ENCODE results near the gene LSS. TPM values are rescaled to one million over a fixed set of nuclear protein-coding genes. Genes with fewer than 3 reads are reported as not detected.

Gene LSS
- total and polyA plus RNA-seq, 2 donors (not counting 3 experiments of a cell fraction or from before 2014, with no cell fraction given): 120 to 141 TPM

- H3K9me1 ChIP-seq (replicated peaks; ENCODE audit: control insufficient read depth, extremely low read depth, insufficient read depth, low read length): no peaks in the 10 kb centered on the region
- intact Hi-C loops (cut with micrococcal nuclease) (no loop called here), dilution Hi-C loops (cut with MboI; ENCODE audit: extremely low pct_ligation_motif_present, low sequenced_read_pairs) (no loop called here)
- BruUV-seq (replicated peaks): no TSS peak
- no peaks in the 10 kb centered on the region for H4K20me1 ChIP-seq (replicated peaks; ENCODE audit: control insufficient read depth, extremely low read depth, insufficient read depth, low read length)
- no peaks in the 10 kb centered on the region for H3K79me2 ChIP-seq (ENCODE audit: control insufficient read depth, insufficient read depth, low read length)
- no peak overlapping the region for H2AFZ ChIP-seq (ENCODE audit: low read depth, low read length)
- TF ChIP-seq JUN (IDR thresholded peaks at IDR 0.05; ENCODE audit: borderline replicate concordance, insufficient read depth, insufficient read length, low read depth): no peak
- no peak for TF ChIP-seq EZH2 (IDR thresholded peaks at IDR 0.05; ENCODE audit: borderline replicate concordance, low read depth, low read length, severe bottlenecking)
- no peak for TF ChIP-seq GATA2 (IDR thresholded peaks at IDR 0.05; ENCODE audit: insufficient read depth, insufficient read length, low read depth, low read length)
- TF ChIP-seq FOS (IDR thresholded peaks at IDR 0.05; ENCODE audit: borderline replicate concordance, insufficient read depth, low read length): no peak
- no peak for TF ChIP-seq POLR2A (IDR thresholded peaks at IDR 0.05; ENCODE audit: low read depth, low read length)
- no peak for TF ChIP-seq POLR2AphosphoS5 (IDR thresholded peaks at IDR 0.05; ENCODE audit: insufficient read depth, low read depth, low read length)
- no peak for TF ChIP-seq CTCF (IDR thresholded peaks at IDR 0.05; ENCODE audit: extremely low read depth in 1 of 2, insufficient read depth in 1 of 2, low read depth in 1 of 2, low read length in 2 of 2)
- H3K4me1 ChIP-seq (ENCODE audit: control insufficient read depth, extremely low read depth, insufficient read depth, low read length): peaks cover 6% of the 10 kb centered on the region
- H3K9ac ChIP-seq (replicated peaks; ENCODE audit: extremely low read depth, insufficient read depth, low read length): no peak overlapping the region
- ChIA-PET POLR2A (no interaction called here), CTCF (no interaction called here)
- H3K4me2 ChIP-seq (ENCODE audit: insufficient read depth, low read length): no peak overlapping the region
- peaks cover 14 to 45% of the 10 kb centered on the region in 2 experiments for H3K36me3 ChIP-seq (ENCODE audit: control insufficient read depth in 2 of 2, extremely low read depth in 1 of 2, insufficient read depth in 2 of 2, low read length in 2 of 2)
- no peak for FAIRE-seq
- H3K9me3 ChIP-seq (replicated peaks; ENCODE audit: control insufficient read depth, insufficient read depth, low read length): no peaks in the 10 kb centered on the region
- H3K27ac ChIP-seq (ENCODE audit: insufficient read depth, low read depth, low read length): no peak overlapping the region
- DNase-seq (ENCODE audit: low read depth, low spot score): no peak
- H3K27me3 ChIP-seq (ENCODE audit: control insufficient read depth in 2 of 2, insufficient read depth in 2 of 2, low read length in 2 of 2): no peaks in the 10 kb centered on the region
- no peak overlapping the region for H3K4me3 ChIP-seq (replicated peaks in 1 of 3; ENCODE audit: insufficient read depth in 1 of 3, low read depth in 1 of 3, low read length in 3 of 3)
These were observed 22.8 kb downstream of the LSS start for GRCh38 chr21:46205766-46206162.

All from endothelial cell of umbilical vein (primary cell).